Femur (tissue), 1 donor: ENCODE results near the gene DDX54.
A peak's percentile ranks its signal among the peaks of the same experiment; 100 is the strongest.
"Not testable (repeated sequence)": the region's sequence is repeated elsewhere in the genome, so short reads cannot be mapped to it uniquely, and the experiment has no call there.

Source experiments
- DNase-seq: peaks from one replicate; pipeline ENCODE4 v3.0.0-alpha.2; 2017

Gene DDX54

DNA sequence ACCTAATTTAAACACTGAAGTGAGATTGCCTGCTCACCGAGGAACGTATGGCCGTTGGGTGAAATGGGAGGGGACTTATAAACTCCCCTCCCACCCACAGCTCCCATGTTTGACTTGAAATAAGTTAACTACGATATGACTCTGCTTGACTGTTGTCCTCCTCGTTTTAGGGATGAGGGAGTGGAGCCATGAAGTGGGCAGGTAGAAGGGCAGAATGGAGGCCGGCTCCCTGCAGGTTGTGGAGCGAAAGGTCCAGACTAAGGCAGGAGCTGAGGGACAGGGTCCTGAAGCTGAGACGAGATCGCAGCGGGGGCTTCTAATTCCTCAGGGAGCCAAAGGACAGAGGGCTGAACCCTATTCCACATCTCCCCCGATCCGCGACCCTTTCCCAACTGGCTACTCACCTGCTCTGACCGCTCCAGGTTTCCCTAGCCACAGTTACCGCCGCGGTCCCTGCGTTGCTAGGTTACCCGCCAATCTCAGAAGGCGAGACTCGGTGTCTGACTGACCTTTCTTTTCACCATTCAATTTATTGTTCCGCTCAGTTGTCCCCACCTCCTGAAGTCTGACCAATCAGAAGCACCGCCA, 35.4 kb upstream of the DDX54 start:
- DNase-seq = peak; percentile 31

GRCh38 chr12:113216027-113216426, 30.7 kb upstream of the DDX54 start:
- no peak for DNase-seq

DNA sequence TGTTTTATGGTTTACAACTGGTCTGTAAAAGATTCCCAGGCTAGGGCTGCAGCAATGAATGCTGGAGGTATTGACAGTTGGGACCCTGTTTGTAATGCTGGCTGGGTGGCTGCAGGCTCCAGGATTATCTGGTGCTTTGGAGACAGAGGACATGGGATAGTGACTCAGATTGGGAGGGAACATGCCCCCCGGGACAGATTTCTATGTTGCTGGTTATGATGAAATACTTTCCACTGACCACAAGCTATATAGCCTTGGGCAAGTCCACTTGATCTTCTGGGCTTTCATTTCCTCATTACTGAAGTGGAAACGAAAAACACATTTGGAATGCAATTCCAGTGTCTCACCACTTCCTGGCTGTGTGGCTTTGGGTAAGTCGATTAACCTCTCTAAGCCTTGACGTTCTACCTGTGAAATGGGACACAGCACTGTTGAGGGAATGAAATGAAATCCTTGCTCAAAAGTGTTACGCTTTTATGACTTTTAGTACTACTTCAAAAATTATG, 29.7 kb upstream of the DDX54 start:
- peak; percentile 60 for DNase-seq

DNA sequence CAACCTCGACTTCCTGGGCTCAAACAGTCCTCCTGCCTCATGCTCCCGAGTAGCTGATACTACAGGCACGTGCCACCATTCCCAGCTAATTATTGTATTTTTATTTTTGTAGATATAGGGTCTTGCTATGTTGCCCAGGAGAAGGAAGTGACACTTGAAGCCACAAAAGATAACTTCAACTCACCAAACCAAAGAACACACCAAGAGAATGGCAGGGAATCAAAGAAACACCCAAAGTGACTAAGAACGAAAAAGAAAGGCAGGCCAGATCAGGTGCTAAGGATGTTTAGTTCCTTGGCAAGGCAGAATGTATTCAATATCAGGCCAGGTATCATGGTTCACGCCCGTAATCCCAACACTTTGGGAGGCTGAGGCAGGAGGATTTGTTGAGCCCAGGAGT, 25.9 kb upstream of the DDX54 start:
- no peak for DNase-seq

DNA sequence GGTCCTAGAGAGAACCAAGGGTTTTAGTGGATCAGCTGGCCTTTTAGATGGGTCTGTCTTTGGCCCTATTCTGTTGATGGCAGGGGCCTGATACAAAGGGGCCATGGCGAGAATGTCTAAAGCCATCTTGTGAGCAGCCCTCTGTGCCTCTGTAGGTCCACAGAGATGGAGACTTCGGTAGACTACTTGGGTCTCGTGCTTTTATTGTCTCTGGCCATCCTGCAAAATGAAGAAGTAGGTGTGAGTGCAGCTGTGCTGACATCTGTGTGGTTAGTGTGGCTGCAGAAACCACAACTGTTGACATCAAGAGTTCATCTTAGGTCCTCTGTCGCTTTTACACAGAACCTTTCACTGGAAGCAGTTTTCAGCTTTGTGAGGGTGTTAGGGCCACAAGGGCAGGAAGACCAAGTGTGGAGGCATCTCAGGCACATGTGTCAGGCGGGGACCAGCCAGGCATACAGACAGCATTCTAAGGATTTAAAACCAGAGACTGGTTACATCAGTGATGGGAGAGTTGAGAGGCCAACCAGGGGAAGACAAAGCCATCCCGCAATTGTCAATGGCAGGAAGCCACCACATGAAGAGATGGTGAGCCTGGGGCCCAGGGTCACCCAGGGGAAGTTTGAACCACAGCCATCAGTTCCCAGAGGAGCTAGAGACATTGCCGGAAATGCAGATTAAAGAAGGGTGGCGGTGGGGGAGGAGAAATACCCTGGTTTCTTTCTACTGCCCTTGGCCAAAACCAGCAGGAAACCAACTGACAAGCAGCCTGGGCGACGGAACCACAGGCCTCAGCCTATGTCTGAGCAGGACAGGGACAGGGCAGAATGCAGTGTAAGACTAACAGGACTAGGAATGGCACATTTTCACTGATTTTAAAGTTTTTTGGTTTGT, 23.0 kb upstream of the DDX54 start:
- peak; percentile 77 for DNase-seq

- no peak for DNase-seq
Observed at GRCh38 chr12:113207613-113208040, 22.3 kb upstream of the DDX54 start.

DNA sequence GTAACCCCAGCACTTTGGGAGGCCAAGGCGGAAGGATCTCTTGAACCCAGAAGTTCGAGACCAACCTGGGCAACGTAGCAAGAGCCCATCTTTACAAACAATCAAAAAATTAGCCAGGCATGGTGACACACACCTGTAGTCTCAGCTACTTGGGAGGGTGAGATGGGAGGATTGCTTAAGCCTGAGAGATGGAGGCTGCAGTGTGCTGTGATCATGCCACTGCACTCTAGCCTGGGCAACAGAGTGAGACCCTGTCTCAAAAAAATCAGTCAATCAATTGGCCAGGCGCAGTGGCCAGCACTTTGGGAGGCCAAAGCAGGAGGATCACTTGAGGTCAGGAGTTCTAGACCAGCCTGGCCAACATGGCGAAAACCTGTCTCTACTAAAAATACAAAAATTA, 21.5 kb upstream of the DDX54 start:
- not testable (repeated sequence) for DNase-seq

DNA sequence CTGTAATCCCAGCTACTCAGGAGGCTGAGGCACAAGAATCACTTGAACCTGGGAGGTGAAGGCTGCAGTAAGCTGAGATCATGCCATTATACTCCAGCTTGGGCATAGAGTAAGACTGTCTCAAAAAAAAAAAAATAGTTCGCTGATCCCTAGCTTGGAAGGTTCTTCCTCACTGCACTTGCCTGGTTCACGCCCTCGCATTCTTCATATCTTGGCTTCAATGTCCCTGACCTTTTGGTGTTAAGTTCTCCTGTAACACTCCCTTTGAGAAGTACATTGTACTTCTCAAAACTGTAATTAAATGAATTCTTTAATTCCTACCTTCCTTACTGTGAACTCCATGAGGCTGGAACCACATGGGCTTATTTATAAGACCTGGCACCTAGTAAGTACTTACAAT, 19.5 kb upstream of the DDX54 start:
- no peak for DNase-seq

DNA sequence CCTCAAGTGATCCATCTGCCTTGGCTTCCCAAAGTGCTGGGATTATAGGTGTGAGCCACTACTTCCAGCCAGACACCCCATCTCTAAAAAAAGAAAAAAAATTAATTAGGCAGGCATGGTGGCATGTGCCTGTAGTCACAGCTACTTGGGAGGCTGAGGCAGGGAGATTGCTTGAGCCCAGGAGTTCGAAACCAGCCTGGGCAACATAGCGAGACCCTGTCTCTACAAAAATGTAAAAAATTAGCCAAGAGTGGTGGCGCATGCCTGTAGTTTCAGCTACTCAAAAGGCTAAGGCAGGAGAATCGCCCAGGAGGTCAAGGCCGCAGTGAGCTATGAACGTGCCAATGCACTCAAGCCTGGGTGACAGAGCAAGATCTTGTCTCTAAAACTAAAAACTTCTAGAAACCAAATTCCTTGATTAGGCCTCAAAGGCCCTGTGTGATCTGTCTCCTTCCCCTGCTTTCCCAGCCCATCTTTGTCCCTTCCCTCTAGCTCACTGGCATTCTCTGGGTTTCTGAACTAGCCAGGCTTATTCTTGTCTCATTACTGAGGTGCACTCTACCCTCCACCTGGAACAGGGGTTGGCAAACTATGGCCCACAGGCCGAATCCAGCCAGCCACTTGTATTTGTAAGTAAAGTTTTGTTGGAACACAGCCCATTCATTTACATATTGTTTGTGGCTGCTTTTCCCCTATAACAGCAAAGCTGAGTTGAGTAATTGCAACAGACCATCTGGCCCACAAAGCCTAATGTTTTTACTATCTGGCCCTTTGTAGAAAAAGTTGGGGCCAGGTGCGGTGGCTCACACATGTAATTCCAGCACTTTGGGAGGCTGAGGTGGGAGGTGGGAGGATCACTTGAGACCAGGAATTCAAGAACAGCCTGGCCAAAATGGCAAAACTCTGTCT, 18.8 kb upstream of the DDX54 start:
- no peak for DNase-seq

GRCh38 chr12:113202300-113203075, 17.2 kb upstream of the DDX54 start:
- DNase-seq = no peak

GRCh38 chr12:113201187-113202177, 16.2 kb upstream of the DDX54 start:
- DNase-seq = no peak

DNA sequence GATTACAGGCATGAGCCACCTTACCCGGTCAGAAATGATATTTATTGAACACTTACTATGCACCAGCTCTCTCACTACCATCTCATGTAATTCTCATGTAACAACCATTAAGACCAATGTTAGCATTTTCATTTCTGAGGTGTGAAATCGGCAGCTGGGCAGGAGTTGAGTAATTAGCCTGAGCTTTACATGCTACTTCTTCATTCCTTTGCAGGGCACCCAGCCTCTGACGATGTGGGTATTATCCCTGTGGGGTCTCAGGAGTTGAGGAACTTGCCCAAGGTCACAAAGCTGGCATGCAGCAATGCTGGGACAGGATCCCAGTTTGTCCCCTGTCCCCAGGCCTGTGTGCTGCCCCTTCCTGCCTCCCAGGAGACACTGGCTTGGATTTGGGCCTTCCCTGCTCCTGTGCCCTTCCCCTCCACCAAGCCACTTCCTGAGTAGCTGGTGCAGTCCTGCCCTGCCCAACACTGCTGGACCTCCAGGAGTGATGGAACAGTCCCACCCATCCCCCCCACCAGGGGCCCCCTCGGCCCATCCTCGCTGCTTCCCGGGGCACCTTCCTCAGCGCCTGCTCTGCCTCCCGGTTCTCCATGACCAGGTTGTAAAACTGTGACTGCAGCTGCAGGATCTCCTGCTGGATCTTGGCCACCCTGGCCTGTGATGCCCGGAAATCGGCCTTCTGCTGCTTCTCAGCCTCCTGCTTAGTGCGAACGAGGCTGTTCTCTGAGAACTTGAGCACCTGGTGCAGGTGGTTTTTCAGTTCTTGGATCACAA, 14.9 kb upstream of the DDX54 start:
- DNase-seq = no peak

DNA sequence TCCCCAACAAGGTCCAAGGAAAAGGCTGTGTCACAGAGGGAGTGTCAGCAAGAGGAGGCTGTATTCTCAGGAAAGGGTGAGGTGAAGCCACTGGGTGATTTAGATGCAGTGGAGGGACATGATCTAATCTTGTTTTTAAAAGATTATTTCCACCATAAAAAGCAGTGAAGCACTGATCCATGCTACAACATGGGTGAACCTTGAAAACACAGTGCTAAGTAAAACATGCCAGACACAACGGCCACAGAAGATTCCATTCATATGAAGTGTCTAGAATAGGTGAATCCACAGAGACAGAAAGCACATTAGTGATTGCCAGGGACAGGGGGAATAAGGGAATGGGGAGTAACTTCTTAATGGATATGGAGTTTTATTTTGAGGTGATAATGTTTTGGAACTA, 13.0 kb upstream of the DDX54 start:
- DNase-seq = no peak

DNA sequence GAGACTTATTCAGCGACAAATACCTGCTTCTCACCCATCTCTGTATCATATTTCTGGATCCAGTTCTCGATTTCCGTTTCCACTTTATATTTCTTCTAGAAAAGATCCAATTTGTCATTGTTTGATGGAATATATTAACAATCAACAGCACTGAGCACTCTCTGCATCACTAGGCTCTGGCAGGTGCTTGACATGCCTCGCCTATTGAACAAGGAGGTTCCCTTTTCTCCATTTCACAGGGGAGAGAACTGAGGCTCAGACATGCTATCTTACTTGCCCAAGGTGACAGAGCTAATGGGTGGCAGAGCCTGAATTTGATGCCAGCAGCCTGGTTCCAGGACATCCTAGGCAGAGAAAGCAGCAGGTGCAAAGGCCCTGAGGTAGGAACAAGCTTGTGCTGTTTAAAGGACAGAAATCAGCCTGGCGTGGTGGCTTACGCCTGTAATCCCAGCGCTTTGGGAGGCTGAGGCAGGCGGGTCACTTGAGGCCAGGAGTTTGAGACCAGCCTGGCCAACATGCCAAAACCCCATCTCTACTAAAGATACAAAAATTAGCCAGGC, 12.3 kb upstream of the DDX54 start:
- DNase-seq = no peak

- peak; percentile 80 for DNase-seq
Observed at GRCh38 chr12:113196990-113197389, 11.7 kb upstream of the DDX54 start.

DNA sequence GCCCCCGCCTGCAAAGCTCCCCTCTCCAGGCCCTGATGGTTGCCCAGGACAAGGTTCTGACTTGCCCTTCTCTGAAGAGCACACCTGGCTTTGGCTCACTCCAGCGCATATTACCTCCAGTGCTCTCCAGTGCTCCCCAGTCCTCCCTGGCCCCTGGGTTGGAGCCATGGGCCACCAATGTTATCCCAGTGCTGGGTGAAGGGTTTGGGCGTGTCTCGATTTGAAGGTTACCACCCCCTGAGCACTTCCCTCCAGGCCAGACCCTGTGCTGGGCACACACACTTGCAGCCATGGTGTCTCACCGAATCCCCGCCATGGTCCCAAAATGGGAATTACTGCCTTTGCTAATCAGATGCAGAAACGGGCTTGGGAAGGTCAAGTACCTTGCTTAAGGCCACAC, 11.3 kb upstream of the DDX54 start:
- DNase-seq = no peak

- DNase-seq = no peak
Observed at GRCh38 chr12:113195598-113195997, 10.3 kb upstream of the DDX54 start.

DNA sequence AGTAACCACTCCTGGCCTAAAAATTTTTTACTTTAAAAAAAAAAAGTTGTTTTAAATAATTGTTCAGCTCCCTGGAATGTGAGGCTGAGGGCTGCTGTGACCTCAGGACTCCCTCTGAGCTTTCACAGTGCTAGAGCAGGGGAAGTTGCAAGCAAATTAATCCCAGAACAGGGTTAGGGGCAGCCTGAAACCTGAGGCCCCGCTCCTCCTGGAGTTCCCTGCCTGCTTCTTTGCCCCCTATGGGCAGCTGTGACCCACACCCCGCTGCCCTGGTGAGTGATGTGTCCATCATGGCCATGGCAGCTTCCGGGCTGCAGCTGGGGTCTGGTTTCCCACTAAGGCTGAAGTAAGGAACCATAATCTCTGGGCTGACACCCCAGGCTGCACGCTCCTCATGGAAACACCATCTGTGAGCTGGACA, 9.7 kb upstream of the DDX54 start:
- no peak for DNase-seq

GRCh38 chr12:113191227-113191626, 5.9 kb upstream of the DDX54 start:
- DNase-seq = no peak

DNA sequence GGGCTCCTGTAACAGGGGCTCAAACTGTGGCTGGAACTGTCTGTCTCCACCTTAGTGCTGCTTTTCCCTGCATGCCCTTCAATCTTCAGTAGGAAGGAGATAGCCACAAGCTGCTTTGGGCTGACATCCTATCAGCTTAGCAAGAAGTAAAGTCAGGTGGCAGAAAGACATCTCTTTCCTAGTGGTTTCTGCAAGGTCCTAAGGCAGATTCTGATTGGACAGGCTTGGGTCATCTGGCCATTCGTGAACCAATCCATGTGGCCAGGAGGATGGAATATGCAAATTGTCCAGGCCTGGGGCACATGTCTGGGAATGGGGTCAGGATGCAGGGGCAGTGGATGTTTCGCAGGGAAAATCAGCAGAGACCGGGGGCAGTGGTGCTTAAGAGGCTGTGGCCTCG, 5.5 kb upstream of the DDX54 start:
- no peak for DNase-seq
